GM12878 (cell line): ENCODE results near the gene CAMTA1. TPM values are rescaled to one million over a fixed set of nuclear protein-coding genes. Genes with fewer than 3 reads are reported as not detected.

ENCODE experiments used
- ATAC-seq: fragments of 200-7000 bp; cut with Tn5 transposase; 3 replicates; pipeline ENCODE4 v1.9.1; 2020; ENCODE audit warnings: mild to moderate bottlenecking, moderate library complexity
- BruUV-seq: library from RNA; stranded (reverse); fragments of 400-500 nt; replicated peaks from 2 replicates; lab custom pipeline; 2021; lab: Mats Ljungman, UMichigan
- CTCF ChIA-PET: fragments of 300-600 bp; sonication (Branson Sonifier 250); formaldehyde crosslinking; extraction: SDS; loops from one replicate; lab custom pipeline; 2021; ENCODE audit warnings: inconsistent platforms; lab: Yijun Ruan, JAX
- POLR2A ChIA-PET: fragments of 350-600 bp; formaldehyde crosslinking; extraction: SDS; loops from one replicate; lab custom pipeline; 2021; ENCODE audit warnings: inconsistent platforms; lab: Charles Lee
- RAD21 ChIA-PET: fragments of 300-600 bp; sonication (Branson Sonifier 250); formaldehyde crosslinking; loops from one replicate; lab custom pipeline; 2023; ENCODE audit warnings: antibody characterized with exemption; ENCODE audit not compliant: unreplicated experiment; lab: Charles Lee
- SMC1A ChIA-PET: fragments of 300-600 bp; sonication (Branson Sonifier 250); formaldehyde crosslinking; loops from one replicate; lab custom pipeline; 2023; ENCODE audit not compliant: unreplicated experiment, uncharacterized antibody; lab: Charles Lee
- DNase-seq: peaks from one replicate; pipeline ENCODE4 v3.0.0-alpha.2; 2011; ENCODE audit warnings: low read depth, low spot score
- FAIRE-seq: peaks from 3 replicates; lab custom pipeline; 2011; peaks lifted over from hg19 to GRCh38; lab: Jason Lieb, UNC
- H2AFZ ChIP-seq: 2 replicates; pipeline ENCODE4 v1.6.0; 2011; ENCODE audit warnings: low read depth, low read length, control low read depth; ENCODE audit not compliant: control insufficient read depth
- H3K27ac ChIP-seq: 2 replicates; pipeline ENCODE4 v1.5.1; 2011; ENCODE audit warnings: control low read depth; ENCODE audit not compliant: control insufficient read depth, insufficient read depth
- H3K27me3 ChIP-seq, 2 experiments: replicated peaks in 1 of 2; 2 replicates each; pipeline versions ENCODE4 v1.6.0 to v1.6.1; 2011; ENCODE audit warnings: low read length in 1 of 2; ENCODE audit not compliant: control insufficient read depth in 2 of 2, insufficient read depth in 2 of 2
- H3K36me3 ChIP-seq, 2 experiments: 2 replicates each; pipeline ENCODE4 v1.5.1; 2011; ENCODE audit warnings: low read length in 1 of 2; ENCODE audit not compliant: control insufficient read depth in 2 of 2, insufficient read depth in 2 of 2
- H3K4me1 ChIP-seq: 2 replicates; pipeline ENCODE4 v1.6.1; 2011; ENCODE audit warnings: mild to moderate bottlenecking, low read length, moderate library complexity, mixed read lengths; ENCODE audit not compliant: control insufficient read depth, insufficient read depth
- H3K4me2 ChIP-seq: 2 replicates; pipeline ENCODE4 v1.6.0; 2011; ENCODE audit warnings: control low read depth; ENCODE audit not compliant: control insufficient read depth, insufficient read depth
- H3K4me3 ChIP-seq: fragments of 200-600 bp; sonication (generic); 2 replicates; pipeline ENCODE4 v1.5.1; 2016
- H3K79me2 ChIP-seq: 2 replicates; pipeline ENCODE4 v1.6.0; 2011; ENCODE audit warnings: low read length; ENCODE audit not compliant: control insufficient read depth, insufficient read depth
- H3K9ac ChIP-seq: 2 replicates; pipeline ENCODE4 v1.8.0; 2011; ENCODE audit warnings: low read length, control low read depth, mixed read lengths; ENCODE audit not compliant: control insufficient read depth, insufficient read depth
- H3K9me3 ChIP-seq: replicated peaks from 3 replicates; pipeline ENCODE4 v1.5.1; 2011; ENCODE audit warnings: mild to moderate bottlenecking, low read length; ENCODE audit not compliant: control insufficient read depth, insufficient read depth
- H4K20me1 ChIP-seq: 2 replicates; pipeline ENCODE4 v1.6.0; 2011; ENCODE audit not compliant: control insufficient read depth, insufficient read depth
- BACH1 ChIP-seq: fragments of 450-650 bp; IDR thresholded peaks from 2 replicates; pipeline ENCODE4 v1.6.1; 2017; ENCODE audit warnings: mild to moderate bottlenecking, borderline replicate concordance
- HCFC1 ChIP-seq: fragments of 150-350 bp; IDR thresholded peaks from 2 replicates; pipeline ENCODE4 v1.6.1; 2014; ENCODE audit warnings: low read length
- RBBP5 ChIP-seq: fragments of 200-600 bp; sonication (generic); conservative IDR thresholded peaks from 2 replicates; pipeline ENCODE4 v1.6.1; 2016
- TAF1 ChIP-seq: IDR thresholded peaks from 2 replicates; pipeline ENCODE4 v1.6.1; 2011; ENCODE audit warnings: mild to moderate bottlenecking, low read depth, low read length, borderline replicate concordance
- ZBED1 ChIP-seq: IDR thresholded peaks from 2 replicates; pipeline ENCODE4 v1.6.1; 2016; ENCODE audit warnings: borderline replicate concordance
- ZNF274 ChIP-seq: IDR thresholded peaks from one replicate; pipeline ENCODE4 v1.8.0; 2011; ENCODE audit not compliant: insufficient read length, insufficient read depth
- WGBS: methylation state at CpG from one replicate; pipeline ENCODE4 v1.1.6; 2016; ENCODE audit warnings: low lambda C conversion rate; ENCODE audit not compliant: insufficient replicate concordance, insufficient coverage; ENCODE audit errors: missing lambda C conversion rate; 5-methylcytosine and 5-hydroxymethylcytosine counted together
- in situ Hi-C: fragments of 300-500 bp; cut with MboI; formaldehyde crosslinking; loops from 9 replicates; pipeline ENCODE4 v1.14.3; 2018; ENCODE audit warnings: mixed read lengths
- intact Hi-C: fragments of 100-400 bp; cut with micrococcal nuclease; formaldehyde crosslinking; loops from one replicate; pipeline ENCODE4 v1.14.2; 2022; ENCODE audit not compliant: unreplicated experiment
- polyA plus RNA-seq, 11 experiments: library from polyadenylated mRNA; depleted of rRNA in 4 of 11; unstranded in 6 of 11; stranded (reverse) in 5 of 11; fragments of >200 nt; fragmentation: Nextera tagmentation in 4 of 11; fragmentation: Illumina TruSeq in 1 of 11; extraction: Ambion mirVana in 4 of 11; extraction: Trizol in 1 of 11; gene quantifications; 1 replicate in 1 of 11; 2 replicates in 10 of 11; pipeline versions ENCODE4 v1.2.1 to v1.2.3, GENCODE V29; 2011 to 2016; ENCODE audit warnings: inconsistent platforms in 2 of 11, missing spikeins in 2 of 11, low read depth in 1 of 11
- total RNA-seq, 4 experiments: library from RNA; depleted of rRNA in 3 of 4; stranded (reverse); fragments of >200 nt in 3 of 4; fragmentation: Illumina TruSeq in 1 of 4; extraction: Trizol in 1 of 4; gene quantifications; 2 replicates each; pipeline versions ENCODE4 v1.2.1 to v1.2.3, GENCODE V29; 2013 to 2021
- TF ChIP-seq, protein P1 (sequence below), 3 experiments: IDR thresholded peaks in 2 of 3; conservative IDR thresholded peaks in 1 of 3; 2 replicates each; pipeline ENCODE4 v1.5.1; 2011; ENCODE audit warnings: low read depth in 3 of 3, low read length in 3 of 3, mild to moderate bottlenecking in 3 of 3, control low read depth in 2 of 3, moderate library complexity in 2 of 3, inconsistent platforms in 1 of 3, mixed read lengths in 1 of 3; ENCODE audit not compliant: control insufficient read depth in 2 of 3, insufficient read depth in 1 of 3; ENCODE audit errors: extremely low read depth in 1 of 3
- TF ChIP-seq, protein P2 (sequence below): IDR thresholded peaks from 2 replicates; pipeline ENCODE4 v1.6.1; 2011; ENCODE audit warnings: low read depth, low read length, improper control_type of control experiment, borderline replicate concordance

Gene CAMTA1
- total and polyA plus RNA-seq, 10 of the 15 experiments (the other 5 are each of a cell fraction or from before 2014, with no cell fraction given), result 37.7 to 148 (median 76.4) TPM

DNA sequence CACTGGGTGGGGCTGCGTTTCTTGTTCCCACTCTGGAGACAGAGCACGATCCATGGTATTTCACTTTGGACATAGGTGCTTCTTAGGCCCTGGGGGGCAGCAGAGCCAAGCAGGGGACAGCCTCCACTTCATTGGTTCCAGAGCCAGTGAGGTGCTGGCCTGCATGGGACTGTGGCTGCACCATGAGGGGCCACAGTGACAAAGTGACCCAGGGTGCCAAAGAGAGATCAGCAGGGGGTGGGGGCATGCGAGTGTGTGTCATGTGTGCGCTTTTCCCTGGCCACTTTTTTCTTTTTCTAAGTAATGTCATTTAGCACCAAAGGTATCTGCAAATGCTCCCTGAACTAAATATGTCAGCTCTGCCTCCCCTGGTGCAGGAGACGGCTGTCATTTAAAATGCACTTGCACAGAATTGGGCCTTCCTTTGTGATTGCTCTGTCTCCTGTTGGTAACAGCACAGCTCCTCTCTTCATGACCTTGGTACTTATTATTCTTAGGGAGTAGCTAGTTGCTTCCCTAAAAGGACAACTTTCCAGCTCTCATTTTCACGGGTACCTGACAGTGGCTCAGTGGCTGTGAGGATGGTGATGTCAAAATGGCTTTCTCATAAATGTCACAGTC is 910.4 kb downstream of the CAMTA1 start (continued):
- TF ChIP-seq RBBP5, result no peak
- no peak for TF ChIP-seq ZBED1
- TF ChIP-seq, protein P1, sequence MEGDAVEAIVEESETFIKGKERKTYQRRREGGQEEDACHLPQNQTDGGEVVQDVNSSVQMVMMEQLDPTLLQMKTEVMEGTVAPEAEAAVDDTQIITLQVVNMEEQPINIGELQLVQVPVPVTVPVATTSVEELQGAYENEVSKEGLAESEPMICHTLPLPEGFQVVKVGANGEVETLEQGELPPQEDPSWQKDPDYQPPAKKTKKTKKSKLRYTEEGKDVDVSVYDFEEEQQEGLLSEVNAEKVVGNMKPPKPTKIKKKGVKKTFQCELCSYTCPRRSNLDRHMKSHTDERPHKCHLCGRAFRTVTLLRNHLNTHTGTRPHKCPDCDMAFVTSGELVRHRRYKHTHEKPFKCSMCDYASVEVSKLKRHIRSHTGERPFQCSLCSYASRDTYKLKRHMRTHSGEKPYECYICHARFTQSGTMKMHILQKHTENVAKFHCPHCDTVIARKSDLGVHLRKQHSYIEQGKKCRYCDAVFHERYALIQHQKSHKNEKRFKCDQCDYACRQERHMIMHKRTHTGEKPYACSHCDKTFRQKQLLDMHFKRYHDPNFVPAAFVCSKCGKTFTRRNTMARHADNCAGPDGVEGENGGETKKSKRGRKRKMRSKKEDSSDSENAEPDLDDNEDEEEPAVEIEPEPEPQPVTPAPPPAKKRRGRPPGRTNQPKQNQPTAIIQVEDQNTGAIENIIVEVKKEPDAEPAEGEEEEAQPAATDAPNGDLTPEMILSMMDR (IDR thresholded peaks at IDR 0.05 in 2 of 3, conservative IDR thresholded peaks at IDR 0.05 in 1 of 3; ENCODE audit: control insufficient read depth in 2 of 3, extremely low read depth in 1 of 3, insufficient read depth in 1 of 3, low read depth in 3 of 3, low read length in 3 of 3), result no peak
- no peak for TF ChIP-seq ZNF274

DNA sequence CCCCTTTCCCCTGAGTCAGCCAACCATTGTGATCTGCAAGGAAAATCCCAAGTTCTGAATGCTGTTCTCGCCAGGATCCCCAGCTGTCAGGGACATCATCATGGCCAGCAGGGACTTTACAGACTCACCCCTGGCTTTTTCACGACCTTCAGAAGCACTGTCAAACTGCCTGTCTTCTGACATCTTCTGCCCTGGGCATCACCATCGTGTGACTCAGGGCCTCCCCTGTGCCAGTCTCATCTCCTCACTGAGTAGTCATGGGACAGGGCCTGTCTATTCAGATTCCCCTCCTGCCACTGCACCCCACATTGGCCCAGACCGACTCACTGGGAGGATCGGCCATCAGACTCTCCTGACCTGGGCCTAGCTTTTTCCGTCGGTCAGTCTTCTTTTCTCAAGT is 913.4 kb downstream of the CAMTA1 start:
- BruUV-seq, result no TSS peak
- no peaks in the 10 kb centered on the region; the same call in 2 of the 3 replicates for H3K9me3 ChIP-seq
- DNase-seq (no peak), FAIRE-seq (no peak), ATAC-seq (no peak)
- in situ Hi-C loops, result no loop called here
- ChIA-PET SMC1A (no interaction called here), CTCF (interaction anchor here (0.6 to 2.2 kb wide), 2 partner anchors 31 to 53 kb away, joined by 3 to 5 read pairs; no protein-coding TSS in a partner anchor), POLR2A (no interaction called here), RAD21 (no interaction called here)
- intact Hi-C loops, result no loop called here
- H4K20me1 ChIP-seq, result no peaks in the 10 kb centered on the region
- 42% methylated on average over 7 of the region's 7 CpGs for WGBS
- no peak overlapping the region for H3K4me2 ChIP-seq
- H2AFZ ChIP-seq, result no peak overlapping the region
- no peaks in the 10 kb centered on the region for H3K79me2 ChIP-seq
- no peaks in the 10 kb centered on the region for H3K36me3 ChIP-seq
- H3K27me3 ChIP-seq, result no peaks in the 10 kb centered on the region; a peak in 2 of 4 replicates
- TF ChIP-seq, protein P2, sequence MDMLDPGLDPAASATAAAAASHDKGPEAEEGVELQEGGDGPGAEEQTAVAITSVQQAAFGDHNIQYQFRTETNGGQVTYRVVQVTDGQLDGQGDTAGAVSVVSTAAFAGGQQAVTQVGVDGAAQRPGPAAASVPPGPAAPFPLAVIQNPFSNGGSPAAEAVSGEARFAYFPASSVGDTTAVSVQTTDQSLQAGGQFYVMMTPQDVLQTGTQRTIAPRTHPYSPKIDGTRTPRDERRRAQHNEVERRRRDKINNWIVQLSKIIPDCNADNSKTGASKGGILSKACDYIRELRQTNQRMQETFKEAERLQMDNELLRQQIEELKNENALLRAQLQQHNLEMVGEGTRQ, result no peak
- no peak for TF ChIP-seq TAF1
- no peak for TF ChIP-seq HCFC1
- TF ChIP-seq BACH1, result no peak
- no peak overlapping the region for H3K27ac ChIP-seq
- H3K4me3 ChIP-seq, result no peak overlapping the region
- no peak overlapping the region for H3K9ac ChIP-seq
- no peaks in the 10 kb centered on the region for H3K4me1 ChIP-seq
